ENCODE measurements around the gene ZDHHC18.

Gene ZDHHC18

DNA sequence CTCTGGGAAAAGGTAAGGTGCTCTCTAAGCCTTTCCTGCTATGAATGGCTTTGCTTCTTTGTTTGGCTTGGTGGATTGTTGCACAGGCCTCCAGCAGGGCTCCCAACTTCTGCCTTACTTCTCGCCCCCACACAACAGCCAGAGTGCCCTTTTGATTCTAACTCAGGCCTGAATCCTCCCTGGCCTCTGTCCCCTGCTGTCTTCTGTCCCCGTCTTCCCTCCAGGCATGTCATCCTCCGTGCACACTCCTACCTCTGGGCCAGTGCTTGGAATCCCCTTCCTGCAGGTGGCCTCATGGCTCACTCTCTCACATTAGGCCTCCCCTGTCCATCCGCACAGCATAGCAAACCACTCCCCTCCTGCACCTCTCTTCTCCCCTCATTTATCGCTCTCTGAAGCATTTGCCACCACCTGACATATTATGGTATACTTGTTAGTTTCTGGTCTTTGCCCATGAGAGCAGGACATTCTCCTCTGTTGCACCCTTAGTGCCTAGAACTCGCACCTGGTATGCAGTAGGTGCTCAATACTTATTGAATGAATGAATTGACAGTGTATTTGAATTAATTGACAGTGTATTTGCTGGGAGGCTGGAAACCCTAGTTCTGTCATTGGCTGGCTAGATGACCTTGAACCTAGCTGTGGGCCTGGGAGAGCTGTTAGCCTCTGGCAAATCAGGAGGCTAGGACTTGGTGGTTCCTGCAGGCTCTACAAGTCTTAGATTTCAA is 2.9 kb downstream of the ZDHHC18 start:
- Histone ChIP-seq H3K36me3 (ENCODE audit: control insufficient read depth in 1 of 2, insufficient read depth in 2 of 2, low read length in 2 of 2) (peaks cover 25 to 37% of the 10 kb centered on the region in 2 experiments), H3K27me3 (ENCODE audit: insufficient read depth, low read length) (no peaks in the 10 kb centered on the region), H2AFZ (ENCODE audit: insufficient read depth, low read length, poor library complexity) (no peak overlapping the region), H3K79me2 (ENCODE audit: control insufficient read depth, insufficient read depth, low read length, poor library complexity) (peaks cover 9% of the 10 kb centered on the region), H3K79me1 (ENCODE audit: low read length) (peaks cover 10% of the 10 kb centered on the region), H3K4me2 (ENCODE audit: low read length) (no peak overlapping the region), H2BK5ac (ENCODE audit: low read depth, low read length, poor library complexity) (no peak overlapping the region), H3K4me1 (ENCODE audit: control insufficient read depth in 1 of 2, insufficient read depth in 2 of 2, low read length in 2 of 2) (peaks cover 22 to 24% of the 10 kb centered on the region in 2 experiments), H3K4ac (ENCODE audit: low read depth, low read length) (no peak overlapping the region), H4K91ac (ENCODE audit: low read depth, low read length) (no peak overlapping the region), H4K8ac (ENCODE audit: low read depth, low read length) (no peak overlapping the region), H2AK5ac (ENCODE audit: low read length) (no peak overlapping the region), H3K9me3 (ENCODE audit: insufficient read depth, low read depth, low read length) (no peaks in the 10 kb centered on the region), H3K4me3 (ENCODE audit: low read depth, low read length) (no peak overlapping the region), H2BK120ac (ENCODE audit: insufficient read depth, low read length, poor library complexity) (no peak overlapping the region), H3K23ac (ENCODE audit: low read length) (no peak overlapping the region), H3K9ac (ENCODE audit: low read length) (no peak overlapping the region), H2BK12ac (ENCODE audit: low read length) (no peak overlapping the region), H3K18ac (ENCODE audit: low read length) (no peak overlapping the region), H3K14ac (ENCODE audit: low read length) (no peak overlapping the region), H4K12ac (ENCODE audit: low read depth, low read length) (no peak overlapping the region), H3K27ac (ENCODE audit: low read depth, low read length) (no peak overlapping the region)
- DNase-seq, result no peak
- WGBS (ENCODE audit: extremely low coverage, insufficient coverage, insufficient read length), result no CpG with 5 or more reads among the region's 6 CpGs

DNA sequence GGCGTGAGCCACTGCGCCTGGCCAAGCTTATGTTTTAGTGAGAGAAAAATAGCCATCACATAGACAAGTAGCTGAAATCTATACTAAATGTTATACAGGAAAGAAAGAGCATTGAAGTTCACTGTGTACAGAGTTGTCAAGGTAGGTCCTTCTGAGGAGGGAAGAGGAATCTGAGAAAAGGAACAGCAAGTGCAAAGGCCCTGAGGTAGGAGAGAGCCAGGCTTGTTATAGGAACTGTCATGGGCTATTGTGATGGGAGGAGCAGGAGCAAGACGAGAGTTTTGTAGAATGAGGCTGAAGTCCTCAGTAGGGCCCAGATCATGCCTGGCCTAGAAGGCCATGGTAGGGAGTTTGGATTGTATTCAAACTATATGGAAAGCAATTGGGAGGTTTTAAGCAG is 4.6 kb downstream of the ZDHHC18 start:
- Histone ChIP-seq H2AFZ (ENCODE audit: insufficient read depth, low read length, poor library complexity) (no peak overlapping the region), H3K4me1 (ENCODE audit: control insufficient read depth in 1 of 2, insufficient read depth in 2 of 2, low read length in 2 of 2) (peaks cover 12 to 16% of the 10 kb centered on the region in 2 experiments), H3K4me2 (ENCODE audit: low read length) (no peak overlapping the region), H2BK120ac (ENCODE audit: insufficient read depth, low read length, poor library complexity) (no peak overlapping the region), H3K9me3 (ENCODE audit: insufficient read depth, low read depth, low read length) (no peaks in the 10 kb centered on the region), H3K79me1 (ENCODE audit: low read length) (peaks cover 7% of the 10 kb centered on the region), H3K4me3 (ENCODE audit: low read depth, low read length) (no peak overlapping the region), H3K4ac (ENCODE audit: low read depth, low read length) (no peak overlapping the region), H3K14ac (ENCODE audit: low read length) (no peak overlapping the region), H3K9ac (ENCODE audit: low read length) (no peak overlapping the region), H3K27ac (ENCODE audit: low read depth, low read length) (no peak overlapping the region), H2BK5ac (ENCODE audit: low read depth, low read length, poor library complexity) (no peak overlapping the region), H4K12ac (ENCODE audit: low read depth, low read length) (no peak overlapping the region), H2BK12ac (ENCODE audit: low read length) (no peak overlapping the region), H3K36me3 (ENCODE audit: control insufficient read depth in 1 of 2, insufficient read depth in 2 of 2, low read length in 2 of 2) (peaks cover 39 to 51% of the 10 kb centered on the region in 2 experiments), H3K79me2 (ENCODE audit: control insufficient read depth, insufficient read depth, low read length, poor library complexity) (peaks cover 8% of the 10 kb centered on the region), H3K18ac (ENCODE audit: low read length) (no peak overlapping the region), H4K91ac (ENCODE audit: low read depth, low read length) (no peak overlapping the region), H3K23ac (ENCODE audit: low read length) (no peak overlapping the region), H3K27me3 (ENCODE audit: insufficient read depth, low read length) (no peaks in the 10 kb centered on the region), H2AK5ac (ENCODE audit: low read length) (no peak overlapping the region), H4K8ac (ENCODE audit: low read depth, low read length) (no peak overlapping the region)
- WGBS (ENCODE audit: extremely low coverage, insufficient coverage, insufficient read length), result no CpG with 5 or more reads among the region's 3 CpGs
- no peak for DNase-seq

DNA sequence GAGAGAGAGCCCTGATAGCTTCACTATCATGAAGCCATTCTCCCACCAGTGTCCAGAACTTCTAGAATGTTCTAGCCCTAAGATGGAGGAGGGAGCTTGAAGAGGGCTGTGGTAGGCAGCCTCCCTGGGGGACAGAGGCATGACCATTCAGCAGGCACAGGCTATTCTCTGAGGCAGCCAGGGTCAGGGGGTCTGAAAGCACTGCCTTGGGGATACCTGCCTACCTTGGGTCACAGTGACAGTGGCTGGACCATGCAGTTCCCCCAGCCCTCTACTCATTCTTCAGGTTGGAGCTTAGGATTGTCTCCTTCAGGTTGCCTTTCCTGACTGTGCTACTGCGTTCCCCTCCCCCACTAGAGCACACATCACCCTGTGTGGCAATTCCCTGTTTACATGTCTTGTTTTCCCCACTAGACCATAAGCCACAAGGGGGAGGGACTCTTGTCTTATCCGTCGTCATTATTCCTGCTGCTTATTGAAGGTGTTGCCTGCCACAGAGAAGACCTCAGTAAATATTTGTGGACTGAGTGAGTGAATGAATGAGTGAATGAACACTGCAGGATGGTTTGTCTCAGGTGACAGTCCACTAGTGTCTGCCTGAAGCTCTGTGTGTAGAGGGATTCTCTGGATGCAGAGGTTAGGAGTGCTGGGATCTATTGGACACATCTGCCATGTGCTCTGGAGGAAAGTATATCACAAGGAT is 5.2 kb downstream of the ZDHHC18 start:
- Histone ChIP-seq H4K8ac (ENCODE audit: low read depth, low read length) (no peak overlapping the region), H3K9me3 (ENCODE audit: insufficient read depth, low read depth, low read length) (no peaks in the 10 kb centered on the region), H3K4me3 (ENCODE audit: low read depth, low read length) (no peak overlapping the region), H3K9ac (ENCODE audit: low read length) (no peak overlapping the region), H3K14ac (ENCODE audit: low read length) (no peak overlapping the region), H3K4me1 (ENCODE audit: control insufficient read depth in 1 of 2, insufficient read depth in 2 of 2, low read length in 2 of 2) (peaks cover 9 to 13% of the 10 kb centered on the region in 2 experiments), H4K12ac (ENCODE audit: low read depth, low read length) (no peak overlapping the region), H2AFZ (ENCODE audit: insufficient read depth, low read length, poor library complexity) (no peak overlapping the region), H3K27me3 (ENCODE audit: insufficient read depth, low read length) (no peaks in the 10 kb centered on the region), H2BK12ac (ENCODE audit: low read length) (no peak overlapping the region), H3K4ac (ENCODE audit: low read depth, low read length) (no peak overlapping the region), H3K27ac (ENCODE audit: low read depth, low read length) (no peak overlapping the region), H3K4me2 (ENCODE audit: low read length) (no peak overlapping the region), H2AK5ac (ENCODE audit: low read length) (no peak overlapping the region), H3K18ac (ENCODE audit: low read length) (no peak overlapping the region), H2BK120ac (ENCODE audit: insufficient read depth, low read length, poor library complexity) (no peak overlapping the region), H2BK5ac (ENCODE audit: low read depth, low read length, poor library complexity) (no peak overlapping the region), H3K79me1 (ENCODE audit: low read length) (peaks cover 4% of the 10 kb centered on the region), H4K91ac (ENCODE audit: low read depth, low read length) (no peak overlapping the region), H3K23ac (ENCODE audit: low read length) (peak overlapping the region; percentile 35), H3K36me3 (ENCODE audit: control insufficient read depth in 1 of 2, insufficient read depth in 2 of 2, low read length in 2 of 2) (peaks cover 40 to 53% of the 10 kb centered on the region in 2 experiments), H3K79me2 (ENCODE audit: control insufficient read depth, insufficient read depth, low read length, poor library complexity) (peaks cover 6% of the 10 kb centered on the region)
- WGBS (ENCODE audit: extremely low coverage, insufficient coverage, insufficient read length), result no CpG with 5 or more reads among the region's 3 CpGs
- no peak for DNase-seq

GRCh38 chr1:26832249-26832960 is 5.9 kb downstream of the ZDHHC18 start:
- Histone ChIP-seq H3K4me2 (ENCODE audit: low read length) (no peak overlapping the region), H3K4me1 (ENCODE audit: control insufficient read depth in 1 of 2, insufficient read depth in 2 of 2, low read length in 2 of 2) (peaks cover 7 to 10% of the 10 kb centered on the region in 2 experiments)

More at GRCh38 chr1:26832249-26832960, 5.9 kb downstream of the ZDHHC18 start:
- Histone ChIP-seq H3K14ac (ENCODE audit: low read length) (no peak overlapping the region), H3K27me3 (ENCODE audit: insufficient read depth, low read length) (no peaks in the 10 kb centered on the region), H3K9ac (ENCODE audit: low read length) (no peak overlapping the region), H4K91ac (ENCODE audit: low read depth, low read length) (no peak overlapping the region), H3K18ac (ENCODE audit: low read length) (no peak overlapping the region), H4K8ac (ENCODE audit: low read depth, low read length) (no peak overlapping the region), H3K79me1 (ENCODE audit: low read length) (no peaks in the 10 kb centered on the region), H2BK120ac (ENCODE audit: insufficient read depth, low read length, poor library complexity) (no peak overlapping the region), H3K4ac (ENCODE audit: low read depth, low read length) (no peak overlapping the region), H3K23ac (ENCODE audit: low read length) (no peak overlapping the region), H3K79me2 (ENCODE audit: control insufficient read depth, insufficient read depth, low read length, poor library complexity) (peaks cover under 1% of the 10 kb centered on the region), H2BK5ac (ENCODE audit: low read depth, low read length, poor library complexity) (no peak overlapping the region), H2BK12ac (ENCODE audit: low read length) (no peak overlapping the region), H3K36me3 (ENCODE audit: control insufficient read depth in 1 of 2, insufficient read depth in 2 of 2, low read length in 2 of 2) (peaks cover 40 to 53% of the 10 kb centered on the region in 2 experiments), H3K27ac (ENCODE audit: low read depth, low read length) (no peak overlapping the region), H3K4me3 (ENCODE audit: low read depth, low read length) (no peak overlapping the region), H4K12ac (ENCODE audit: low read depth, low read length) (no peak overlapping the region), H3K9me3 (ENCODE audit: insufficient read depth, low read depth, low read length) (no peaks in the 10 kb centered on the region), H2AFZ (ENCODE audit: insufficient read depth, low read length, poor library complexity) (no peak overlapping the region), H2AK5ac (ENCODE audit: low read length) (no peak overlapping the region)
- no peak for DNase-seq
- no CpG with 5 or more reads among the region's 16 CpGs for WGBS (ENCODE audit: extremely low coverage, insufficient coverage, insufficient read length)
